Left lobe of liver (tissue), 2 donors: Measurements from ENCODE around the gene MCU. TPM values are rescaled to one million over a fixed set of nuclear protein-coding genes. Genes with fewer than 3 reads are reported as not detected.
"Not testable (repeated sequence)": the region's sequence is repeated elsewhere in the genome, so short reads cannot be mapped to it uniquely, and the experiment has no call there.

Experiments
- ATAC-seq: fragments of 200-7000 bp; cut with Tn5 transposase; one replicate; pipeline ENCODE4 v1.9.1; 2020; ENCODE audit warnings: mild to moderate bottlenecking, moderate library complexity
- DNase-seq: peaks from one replicate; pipeline ENCODE4 v3.0.0-alpha.2; 2020; ENCODE audit warnings: low spot score
- total RNA-seq: library from RNA; stranded (reverse); gene quantifications from one replicate; pipeline ENCODE4 v1.2.1, GENCODE V29; 2021
- donor health status: DM: no; HTN: no; CAD: no; lungs with moderate emphysema.
- donor health status: DM: no; HTN: yes; CAD: no.

MCU gene
- total RNA-seq, 1 donor from 2014 or later, result 6.6 TPM

GRCh38 chr10:72685264-72685921, 6.5 kb upstream of the MCU start:
- no peak for ATAC-seq
- no peak for DNase-seq

GRCh38 chr10:72686430-72686829, 5.5 kb upstream of the MCU start:
- not testable (repeated sequence) for ATAC-seq

DNA sequence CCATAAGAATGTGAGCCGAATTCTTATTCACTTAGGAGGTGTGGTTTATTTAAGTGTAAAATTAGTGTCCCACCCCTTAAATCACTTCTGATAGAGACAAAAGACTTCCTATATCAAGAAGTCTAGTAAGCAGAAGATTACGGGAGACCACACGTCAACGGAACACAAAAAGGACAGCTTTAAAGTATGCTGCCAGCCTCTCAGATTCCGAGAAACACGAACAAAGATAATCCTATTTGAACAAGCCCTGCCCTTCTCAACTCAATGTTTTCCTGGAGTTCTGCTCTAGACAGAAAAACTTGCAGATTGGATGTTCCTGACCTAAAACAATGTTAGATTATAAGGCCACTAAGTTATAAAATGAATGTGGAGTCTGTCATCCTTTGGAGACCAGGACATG, 4.9 kb upstream of the MCU start:
- ATAC-seq, result no peak
- no peak for DNase-seq

More at GRCh38 chr10:72686430-72686829, 5.5 kb upstream of the MCU start:
- DNase-seq, result not testable (repeated sequence)

DNA sequence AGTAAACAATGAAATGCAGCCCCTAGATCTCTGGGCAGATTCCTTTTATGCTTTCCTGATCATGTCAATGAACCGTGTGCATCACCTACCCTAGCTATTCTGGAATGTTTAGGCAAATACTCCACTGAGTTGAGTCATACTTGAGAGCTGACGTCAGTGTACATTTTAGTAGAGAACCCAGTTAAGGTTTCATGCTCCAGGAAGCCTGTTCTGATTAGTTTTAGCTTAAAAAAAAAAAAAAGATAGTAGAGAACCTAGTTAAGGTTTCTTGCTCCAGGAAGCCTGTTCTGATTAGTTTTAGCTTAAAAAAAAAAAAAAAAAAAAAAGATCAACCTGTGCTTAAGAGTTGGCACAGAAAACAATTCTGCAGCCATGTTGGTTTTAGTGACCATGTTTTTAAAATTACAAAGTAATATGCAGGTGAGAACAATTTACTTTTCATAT, 3.7 kb upstream of the MCU start:
- DNase-seq (no peak), ATAC-seq (no peak)

- ATAC-seq (no peak), DNase-seq (no peak)
These were observed 2.3 kb upstream of the MCU start for GRCh38 chr10:72689660-72690059.

GRCh38 chr10:72690071-72690755, 1.7 kb upstream of the MCU start:
- DNase-seq, result no peak

GRCh38 chr10:72691470-72691862, 477 bp upstream of the MCU start:
- ATAC-seq (no peak), DNase-seq (no peak)

More at GRCh38 chr10:72690071-72690755, 1.7 kb upstream of the MCU start:
- no peak for ATAC-seq

- ATAC-seq, result no peak
- DNase-seq, result no peak
These were observed 726 bp downstream of the MCU start for GRCh38 chr10:72692744-72692993.

- no peak for ATAC-seq
- no peak for DNase-seq
These were observed 1.2 kb downstream of the MCU start for GRCh38 chr10:72692994-72693781.

DNA sequence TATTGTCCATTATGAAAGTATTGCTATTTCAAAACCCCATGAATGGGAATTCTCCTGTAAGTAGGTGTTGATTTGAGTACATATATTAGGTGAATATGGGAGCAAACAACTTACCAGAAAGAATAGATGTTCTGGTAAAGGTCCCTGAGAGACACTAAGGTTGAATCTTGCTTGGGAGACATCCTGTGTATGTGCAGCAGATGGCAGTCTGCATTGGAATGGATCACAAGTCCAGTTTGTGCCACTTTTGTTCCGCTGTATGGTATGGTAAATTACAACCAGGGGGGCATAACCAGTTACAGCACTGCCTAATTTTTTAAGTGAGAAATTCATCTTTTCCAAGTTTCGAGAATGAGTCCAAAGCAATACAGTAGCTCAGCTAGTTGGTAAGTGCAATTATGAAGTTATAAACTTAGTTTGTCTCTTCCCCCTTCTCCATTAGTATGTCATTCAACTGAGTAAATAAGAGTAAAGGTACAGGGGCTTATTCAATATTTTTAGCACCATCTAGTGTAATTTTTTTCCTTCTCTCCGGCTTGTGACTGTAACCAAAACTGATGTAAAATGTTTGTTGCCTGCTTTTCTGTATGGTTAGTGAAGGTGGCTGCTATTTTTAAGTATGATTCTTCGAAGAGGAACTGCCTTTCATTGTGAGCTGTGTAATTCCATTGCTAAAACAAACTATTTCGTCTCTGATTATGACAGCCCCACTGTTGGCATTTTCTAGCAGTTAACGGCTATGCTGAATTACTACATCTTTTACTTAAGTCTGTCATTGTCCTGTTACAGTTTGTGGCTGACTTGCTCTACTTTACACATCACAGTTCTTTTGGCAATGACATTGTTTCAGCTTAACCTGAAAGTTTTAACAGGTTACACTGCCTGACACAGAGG, 2.8 kb downstream of the MCU start:
- no peak for DNase-seq
- peak; percentile 27 for ATAC-seq

DNA sequence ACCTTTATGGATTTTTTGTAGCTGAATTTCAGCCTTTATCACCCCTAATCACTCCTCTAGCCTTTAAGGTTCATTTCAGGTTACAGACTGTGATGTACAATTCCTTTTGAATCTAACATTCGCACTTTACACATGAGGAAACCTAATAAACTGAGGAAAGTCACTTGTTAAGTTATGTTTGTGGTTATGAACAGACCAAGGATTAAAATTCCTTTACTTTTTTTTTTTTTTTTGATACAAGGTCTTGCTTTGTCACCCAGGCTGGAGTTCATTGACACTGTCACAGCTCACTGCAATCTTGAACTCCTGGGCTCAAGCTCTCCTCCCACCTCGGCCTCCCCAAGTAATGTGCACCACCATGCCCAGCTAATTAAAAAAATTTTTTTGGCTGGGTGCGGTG, 3.6 kb downstream of the MCU start:
- DNase-seq, result no peak
- no peak for ATAC-seq

- ATAC-seq (no peak), DNase-seq (no peak)
These were observed 5.8 kb downstream of the MCU start for GRCh38 chr10:72697716-72698115.

GRCh38 chr10:72702465-72702864, 10.5 kb downstream of the MCU start:
- ATAC-seq, DNase-seq: not testable (repeated sequence)

DNA sequence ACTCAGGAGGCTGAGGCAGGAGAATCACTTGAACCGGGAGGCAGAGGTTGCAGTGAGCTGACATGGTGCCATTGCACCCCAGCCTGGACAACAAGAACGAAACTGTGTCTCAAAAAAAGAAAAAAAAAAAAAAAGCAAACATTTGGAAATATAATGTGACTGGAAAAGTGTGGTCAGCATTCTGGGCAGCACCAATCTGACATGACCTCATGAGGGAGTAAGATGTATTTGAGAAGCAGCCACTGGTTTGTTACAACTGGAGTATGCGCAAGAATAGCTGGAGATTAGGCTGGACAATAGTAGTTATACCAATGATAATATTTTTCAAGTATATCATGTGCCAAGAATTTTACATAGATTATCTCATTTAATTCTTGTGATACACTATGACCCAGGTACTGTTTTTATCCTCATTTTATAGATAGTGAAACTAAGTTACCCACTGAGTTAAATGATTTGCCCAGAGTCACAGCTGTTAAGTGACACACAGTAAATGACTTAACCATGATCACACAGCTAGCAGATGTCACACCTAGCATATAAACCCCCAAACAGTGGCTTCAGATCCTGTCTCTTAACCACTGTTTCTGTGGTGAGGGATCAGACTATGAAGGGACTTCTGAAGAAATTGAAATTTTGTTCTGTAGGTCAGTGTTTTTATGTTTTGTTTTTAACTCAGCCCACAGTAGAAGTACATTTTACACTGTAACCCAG, 11.1 kb downstream of the MCU start:
- DNase-seq (no peak), ATAC-seq (no peak)

- DNase-seq (no peak), ATAC-seq (no peak)
These were observed 12.2 kb downstream of the MCU start for GRCh38 chr10:72704117-72704516.

DNA sequence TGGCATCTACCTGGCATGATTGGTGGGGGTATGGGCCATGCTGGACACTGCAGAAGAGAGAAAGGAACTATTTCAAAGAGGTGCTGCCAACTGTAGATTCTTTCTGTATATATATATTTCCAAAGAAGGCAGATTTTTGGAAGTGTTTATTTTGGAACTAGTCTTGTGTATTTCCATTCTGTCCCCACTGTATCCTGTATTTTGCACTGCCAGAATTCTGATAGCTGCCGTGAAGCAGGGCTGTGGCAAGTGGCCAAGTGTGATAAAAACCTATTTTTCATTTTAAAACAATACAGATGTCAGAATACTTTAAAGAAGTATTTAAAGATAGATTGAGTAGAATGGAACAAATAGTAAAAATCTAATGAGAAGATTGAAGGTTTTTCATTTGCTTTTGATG, 17.1 kb downstream of the MCU start:
- DNase-seq, result no peak
- peak; percentile 40 for ATAC-seq

DNA sequence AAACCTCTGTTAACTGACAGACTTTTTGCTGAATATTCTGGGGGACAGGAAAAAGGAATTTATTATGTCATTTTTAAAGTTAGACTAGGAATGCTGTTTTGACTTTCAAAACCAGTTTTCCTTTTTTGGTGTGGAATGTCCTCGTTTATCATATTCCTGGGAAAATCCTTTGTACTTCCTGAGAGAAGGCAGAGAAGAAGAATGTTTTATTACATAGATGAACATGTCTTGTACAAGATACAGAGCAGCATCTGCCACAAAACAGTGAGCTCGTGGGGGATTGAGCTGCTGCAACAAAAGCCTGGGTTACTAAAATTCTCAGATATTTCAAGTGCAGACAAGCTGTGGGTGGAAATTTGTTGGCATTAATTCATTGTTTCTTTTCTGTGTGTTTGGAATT, 20.2 kb downstream of the MCU start:
- DNase-seq (no peak), ATAC-seq (no peak)

DNA sequence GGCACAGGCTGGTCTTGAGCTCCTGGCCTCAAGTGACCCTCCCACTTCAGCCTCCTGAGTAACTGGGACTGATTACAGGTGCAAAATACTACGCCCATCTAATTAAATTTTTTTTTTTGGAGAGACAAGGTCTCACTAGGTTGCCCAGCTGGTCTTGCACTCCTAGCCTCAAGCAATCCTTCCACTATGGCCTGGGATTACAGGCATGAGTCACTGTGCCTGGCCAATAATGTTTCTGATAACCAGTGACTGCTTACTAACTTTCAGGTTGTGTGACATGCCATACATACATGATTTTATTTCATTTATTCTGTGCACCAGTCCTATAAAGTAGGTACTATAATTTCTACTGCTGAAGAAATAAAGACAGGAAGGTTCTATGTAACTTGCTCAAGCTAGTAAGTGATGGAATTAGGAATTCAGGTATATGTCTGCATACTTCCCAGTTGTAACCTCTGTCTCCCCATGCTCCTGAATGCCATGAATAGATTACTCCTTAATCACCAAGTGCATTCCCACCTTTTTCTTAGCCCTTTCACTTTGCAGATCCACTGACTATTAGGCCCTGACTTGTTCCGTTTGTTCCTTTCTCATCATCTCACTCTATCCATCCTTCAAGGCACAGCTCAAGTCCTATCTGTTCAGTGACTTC, 28.1 kb downstream of the MCU start:
- ATAC-seq, result no peak

DNA sequence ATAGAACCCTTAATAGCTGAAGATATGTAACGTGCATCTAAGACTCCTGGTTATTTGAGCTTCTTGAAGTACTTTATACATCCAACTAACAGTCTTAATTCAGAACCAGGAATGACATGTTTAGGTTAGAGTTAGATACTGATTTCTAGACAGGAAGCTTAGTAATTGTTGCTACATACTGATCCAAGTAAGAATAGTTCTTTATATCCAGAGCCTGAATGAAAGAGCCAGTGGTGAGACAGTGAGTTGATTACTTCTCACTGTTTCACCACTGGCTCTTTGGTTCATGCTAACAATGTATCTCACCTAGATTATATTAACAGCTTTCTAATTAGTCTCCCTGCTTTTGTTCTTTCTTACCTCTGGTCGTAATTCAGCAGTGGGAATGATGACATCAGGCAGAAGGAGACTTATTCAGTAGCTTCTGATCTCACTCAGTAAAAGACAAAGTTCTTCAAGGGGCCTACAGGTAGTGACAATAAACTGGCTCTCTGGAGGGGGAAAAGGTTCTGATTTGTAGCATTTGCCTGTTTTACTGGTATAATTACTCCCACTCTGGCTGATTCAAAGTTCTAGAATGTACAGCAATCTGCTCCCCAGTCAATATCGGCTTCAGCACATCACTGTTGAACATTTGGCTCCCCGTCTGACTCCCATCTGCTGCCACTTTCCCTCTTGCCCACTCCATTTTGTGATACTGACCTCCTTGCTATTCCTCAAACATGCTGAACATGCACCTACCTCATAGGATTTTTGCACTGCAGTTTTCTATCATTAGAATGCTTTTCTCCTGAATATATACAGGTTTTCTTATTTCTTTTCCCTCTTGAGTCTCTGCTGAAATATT, 29.1 kb downstream of the MCU start:
- no peak for DNase-seq
- ATAC-seq, result no peak

More for the DNA sequence above, 28.1 kb downstream of the MCU start:
- DNase-seq, result no peak
